ENCODE results near the gene ACSBG1. TPM values are rescaled to one million over a fixed set of nuclear protein-coding genes. Genes with fewer than 3 reads are reported as not detected.

Gene ACSBG1
- total RNA-seq, 1 donor from 2014 or later: 0.83 TPM

DNA sequence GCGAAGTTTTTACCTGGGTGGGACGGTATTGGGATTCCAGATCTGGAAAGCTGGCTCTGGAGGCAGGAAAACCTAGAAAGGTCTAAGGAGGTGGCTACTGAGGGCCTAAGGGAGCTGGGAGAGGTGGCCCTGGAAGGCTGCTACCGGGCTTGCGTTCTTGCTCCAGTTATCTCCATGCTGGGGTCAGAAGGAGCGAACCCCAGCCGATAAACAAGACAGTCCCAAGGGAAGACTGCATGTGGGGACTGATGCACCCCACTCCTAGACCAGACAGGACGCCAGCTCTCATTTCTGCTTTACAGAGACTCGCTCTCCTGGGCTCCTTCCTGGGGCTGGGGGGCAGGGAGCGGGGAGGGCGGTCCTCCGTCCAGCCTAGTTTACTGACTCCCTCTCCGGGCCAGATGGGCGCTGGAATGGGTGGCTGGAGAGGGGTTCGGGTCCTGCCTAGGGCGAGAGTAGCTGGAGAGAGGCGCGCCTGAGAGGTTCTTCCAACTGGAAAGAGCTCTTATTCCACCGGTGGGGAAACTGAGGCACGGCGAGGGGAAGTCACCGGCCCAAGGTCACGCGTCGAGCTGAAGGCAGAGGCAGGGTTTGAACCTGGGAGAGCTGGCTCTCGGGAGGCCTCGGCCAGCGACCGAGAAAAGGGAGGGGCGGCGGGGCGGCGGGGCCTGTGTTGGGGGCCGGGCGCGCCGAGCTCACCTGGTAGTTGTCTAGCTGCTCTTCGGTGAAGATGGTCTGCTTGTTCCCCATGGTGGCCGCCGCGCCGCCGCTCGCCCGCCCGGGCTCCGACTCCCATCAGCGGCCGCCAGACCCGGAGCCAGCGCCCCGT lies 103.7 kb downstream of the ACSBG1 start:
- no peak for DNase-seq (ENCODE audit: low spot score)

DNA sequence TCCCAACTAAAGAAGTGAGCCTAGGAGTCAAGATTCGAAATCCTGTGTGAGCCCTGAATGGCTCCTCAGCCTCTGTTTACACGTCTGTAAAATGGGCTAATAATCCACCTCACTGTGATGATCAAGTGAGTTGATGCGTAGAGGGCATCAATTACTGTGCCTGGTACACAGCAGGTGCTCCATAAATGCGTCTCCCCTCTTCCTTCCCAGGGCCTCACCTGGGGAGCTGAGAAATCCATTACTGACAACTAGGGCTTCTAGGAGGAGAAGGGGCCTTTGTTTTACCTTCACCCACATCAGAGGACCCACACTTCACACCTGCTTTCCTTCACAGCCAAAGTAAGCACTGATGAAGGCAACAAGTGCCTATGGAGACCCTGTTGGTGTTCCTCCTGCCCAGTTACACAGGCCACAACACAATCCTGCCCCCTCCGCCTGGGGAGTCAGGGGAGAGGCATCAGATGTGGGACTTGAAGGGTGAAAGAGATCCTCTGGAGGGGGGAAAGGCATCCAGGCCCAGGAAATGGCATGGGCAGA lies 104.5 kb downstream of the ACSBG1 start:
- DNase-seq (ENCODE audit: low spot score): no peak

DNA sequence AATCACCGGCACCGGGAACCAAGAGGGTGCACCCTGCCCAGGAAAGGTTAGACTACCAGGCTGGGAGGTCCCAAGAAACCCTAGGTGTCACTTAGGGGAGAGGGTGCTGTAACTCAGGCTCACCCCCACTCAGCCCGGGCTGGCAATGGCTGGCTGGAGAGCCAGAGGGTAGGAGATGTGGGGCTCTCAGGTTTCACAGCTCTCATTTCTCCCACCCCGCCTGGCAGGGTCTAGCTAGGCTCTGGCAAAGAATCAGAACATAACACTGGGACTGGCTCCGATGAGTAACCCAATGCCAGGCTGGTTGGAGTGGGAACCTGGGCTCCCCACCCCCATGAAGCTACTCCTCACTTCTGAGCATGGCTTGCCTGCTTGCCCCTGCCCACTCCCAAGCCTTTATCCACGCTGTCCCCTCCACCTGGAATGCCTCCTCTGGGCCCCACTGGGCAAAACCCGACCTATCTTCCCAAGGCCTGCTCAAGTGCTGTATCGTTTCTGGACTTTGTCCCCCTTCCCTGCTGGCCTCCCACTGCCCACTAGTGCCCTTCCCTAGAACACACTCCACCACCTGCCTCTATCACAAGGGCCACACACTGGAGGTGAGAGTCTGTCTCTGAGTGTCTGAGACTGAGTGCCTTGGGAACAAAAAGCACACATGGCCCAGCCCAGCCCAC lies 105.2 kb downstream of the ACSBG1 start:
- DNase-seq (ENCODE audit: low spot score): no peak

DNA sequence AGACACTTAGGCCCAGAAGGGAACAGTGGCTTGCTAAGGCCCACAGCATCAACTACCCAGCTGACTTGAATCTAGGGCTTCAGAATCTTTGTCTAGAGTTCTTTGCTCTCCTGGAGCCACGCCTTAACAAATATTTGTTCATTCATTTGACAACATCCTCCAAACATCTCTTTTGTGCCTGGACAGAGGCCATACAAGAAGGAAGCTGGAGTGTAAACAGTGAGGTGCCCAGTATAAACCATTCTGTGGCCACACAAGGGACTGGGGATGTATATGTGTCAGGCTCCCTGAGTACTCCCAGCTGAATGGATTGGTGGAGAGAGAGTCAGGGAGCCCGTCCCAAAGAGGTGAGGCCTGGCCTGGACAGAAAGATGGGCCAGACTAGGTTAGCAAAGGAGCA lies 106.5 kb downstream of the ACSBG1 start:
- DNase-seq (ENCODE audit: low spot score): no peak

DNA sequence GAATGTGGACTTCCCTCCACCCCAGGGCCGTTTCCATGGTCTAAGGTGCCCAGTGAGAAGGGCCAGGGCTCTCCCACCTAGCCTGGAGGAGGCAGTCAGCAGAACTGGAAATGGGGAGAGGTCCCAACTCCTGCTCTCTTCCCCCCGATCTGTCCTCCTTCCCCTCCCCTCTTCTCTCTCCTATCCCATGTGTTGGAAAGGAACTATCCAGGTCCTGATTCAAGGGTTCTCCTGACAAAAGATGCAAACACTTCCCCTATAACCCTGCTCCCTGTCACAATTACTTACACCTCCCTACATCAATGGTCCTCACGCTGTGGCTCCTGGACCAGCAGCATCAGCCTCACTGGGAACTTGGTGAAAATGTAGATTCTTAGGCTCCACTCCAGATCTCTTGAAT lies 109.1 kb downstream of the ACSBG1 start:
- DNase-seq (ENCODE audit: low spot score): no peak

DNA sequence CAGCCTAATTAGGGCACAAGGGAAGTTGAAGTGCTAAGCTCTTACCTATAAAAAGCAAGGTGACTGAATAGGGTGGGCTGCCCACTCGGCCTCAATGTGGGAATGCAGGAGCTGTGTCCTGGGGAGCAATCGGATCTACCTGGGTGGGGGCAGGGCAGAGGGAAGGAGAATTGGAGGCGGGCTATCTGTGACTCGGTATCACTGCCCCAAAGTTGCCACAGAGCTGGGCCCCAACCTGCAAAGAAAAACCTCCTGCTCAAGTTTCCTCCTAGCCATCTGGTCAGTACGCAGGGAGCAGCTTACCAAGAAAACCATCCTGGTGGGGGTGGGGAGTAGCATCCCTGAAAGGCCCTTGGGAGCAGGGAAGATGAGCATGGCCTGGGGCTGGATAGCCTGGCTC lies 113.8 kb downstream of the ACSBG1 start:
- no peak for DNase-seq (ENCODE audit: low spot score)

Other genes with a start within 250 kb of the ACSBG1 start
- gene TBC1D2B, start 156.9 kb downstream of the ACSBG1 start, total RNA-seq: 75.5 TPM
- gene SH2D7, start 142.0 kb downstream of the ACSBG1 start, total RNA-seq: 2.3 TPM
- 4.0 TPM for gene CIB2, start 103.1 kb downstream of the ACSBG1 start, total RNA-seq
- 52.3 TPM for gene IDH3A, start 85.2 kb downstream of the ACSBG1 start, total RNA-seq
- gene DNAJA4, start 30.0 kb upstream of the ACSBG1 start, total RNA-seq: 36.9 TPM
- 38.8 TPM for gene SKIC8, start 65.0 kb upstream of the ACSBG1 start, total RNA-seq
- 1.4 TPM for gene CRABP1, start 105.8 kb upstream of the ACSBG1 start, total RNA-seq
- 45.5 TPM for gene IREB2, start 203.7 kb upstream of the ACSBG1 start, total RNA-seq

Data from mucosa of gallbladder (tissue), 1 donor.